Right hindlimb (tissue), 1 donor: ENCODE measurements around the gene CPN1.
"Not testable (repeated sequence)": the region's sequence is repeated elsewhere in the genome, so short reads cannot be mapped to it uniquely, and the experiment has no call there.

ENCODE experiments used
- DNase-seq: peaks from one replicate; pipeline ENCODE4 v3.0.0-alpha.2; 2018

The CPN1 gene

GRCh38 chr10:100081075-100082001 lies at the start of gene CPN1:
TSS of gene CPN1 (minus strand) at chr10:100081869. CDS start at chr10:100081625, 244 bp downstream.
- DNase-seq = no peak

GRCh38 chr10:100130831-100131230 lies 49.2 kb upstream of the CPN1 start:
- DNase-seq = peak; percentile 64

GRCh38 chr10:100129424-100129823 lies 47.8 kb upstream of the CPN1 start:
- DNase-seq = no peak

- DNase-seq = no peak
Measured at GRCh38 chr10:100128951-100129350, 47.3 kb upstream of the CPN1 start.

DNA sequence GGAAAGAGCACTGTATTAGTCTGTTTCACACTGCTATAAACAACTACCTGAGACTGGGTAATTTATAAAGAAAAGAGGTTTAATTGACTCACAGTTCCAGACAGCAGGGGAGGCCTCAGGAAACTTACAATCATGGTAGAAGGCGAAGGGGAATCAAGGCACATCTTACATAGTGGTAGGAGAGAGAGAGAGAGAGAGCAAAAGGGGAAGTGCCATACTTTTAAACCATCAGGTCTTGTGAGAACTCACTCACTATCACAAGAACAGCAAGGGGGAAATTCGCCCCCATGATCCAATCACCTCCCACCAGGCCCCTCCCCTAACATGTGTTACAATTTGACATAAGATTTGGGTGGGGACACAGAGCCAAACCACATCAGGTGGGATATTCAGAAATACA lies 43.7 kb upstream of the CPN1 start:
- not testable (repeated sequence) for DNase-seq

DNA sequence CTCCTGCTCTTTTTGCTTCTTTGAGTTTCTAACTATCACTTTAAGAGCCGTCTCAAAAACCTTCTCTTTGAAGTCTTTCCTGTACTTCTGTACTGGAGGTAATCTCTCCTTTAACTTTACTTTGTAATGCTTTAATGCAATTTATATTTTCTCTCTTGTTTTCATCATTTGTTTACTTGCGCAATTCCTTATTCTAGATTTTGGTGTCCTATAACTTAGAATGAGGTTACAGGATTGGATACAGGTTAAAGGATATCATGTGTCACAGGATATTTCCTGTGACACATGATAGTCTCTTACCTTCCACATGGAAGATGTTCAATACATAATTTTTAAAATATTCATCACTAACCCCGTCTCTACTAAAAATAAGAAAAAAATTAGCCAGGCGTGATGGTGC lies 42.4 kb upstream of the CPN1 start:
- no peak for DNase-seq

- DNase-seq = no peak
Measured at GRCh38 chr10:100122780-100123179, 41.1 kb upstream of the CPN1 start.

- no peak for DNase-seq
Measured at GRCh38 chr10:100120550-100120949, 38.9 kb upstream of the CPN1 start.

DNA sequence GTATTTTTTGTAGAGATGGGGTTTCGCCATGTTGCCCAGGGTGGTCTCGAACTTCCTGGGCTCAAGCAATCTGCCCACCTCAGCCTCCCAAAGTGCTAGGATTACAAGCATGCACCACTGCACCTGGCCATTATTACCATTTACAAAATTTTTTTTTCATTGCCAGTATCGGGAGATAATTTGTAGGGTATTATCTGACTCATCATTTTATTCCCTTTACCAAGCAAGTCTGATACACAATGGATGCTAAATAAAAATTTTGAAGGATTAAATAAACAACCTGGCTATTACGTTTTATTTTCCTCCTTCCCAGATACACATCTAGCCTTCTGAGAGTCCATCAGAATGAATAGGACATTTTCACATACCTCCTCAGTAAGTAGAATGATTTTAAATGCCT lies 38.1 kb upstream of the CPN1 start:
- no peak for DNase-seq

GRCh38 chr10:100114976-100115770 lies 33.5 kb upstream of the CPN1 start:
- peak; percentile 57 for DNase-seq

GRCh38 chr10:100114460-100114859 lies 32.8 kb upstream of the CPN1 start:
- no peak for DNase-seq

DNA sequence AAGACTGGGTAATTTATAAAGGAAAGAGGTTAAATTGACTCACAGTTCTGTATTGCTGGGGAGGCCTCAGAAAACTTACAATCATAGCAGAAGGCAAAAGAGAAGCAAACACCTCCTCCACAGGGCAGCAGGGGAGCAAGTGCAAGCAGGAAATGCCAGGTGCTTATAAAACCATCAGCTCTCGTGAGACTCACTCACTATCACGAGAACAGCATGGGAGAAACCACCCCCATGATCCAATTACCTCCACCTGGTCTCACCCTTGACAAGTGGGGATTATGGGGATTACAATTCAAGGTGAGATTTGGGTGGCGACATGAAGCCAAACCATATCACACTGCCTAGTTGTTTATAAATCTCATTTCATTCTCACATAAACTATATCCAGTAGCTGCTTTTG lies 28.0 kb upstream of the CPN1 start:
- DNase-seq = no peak

DNA sequence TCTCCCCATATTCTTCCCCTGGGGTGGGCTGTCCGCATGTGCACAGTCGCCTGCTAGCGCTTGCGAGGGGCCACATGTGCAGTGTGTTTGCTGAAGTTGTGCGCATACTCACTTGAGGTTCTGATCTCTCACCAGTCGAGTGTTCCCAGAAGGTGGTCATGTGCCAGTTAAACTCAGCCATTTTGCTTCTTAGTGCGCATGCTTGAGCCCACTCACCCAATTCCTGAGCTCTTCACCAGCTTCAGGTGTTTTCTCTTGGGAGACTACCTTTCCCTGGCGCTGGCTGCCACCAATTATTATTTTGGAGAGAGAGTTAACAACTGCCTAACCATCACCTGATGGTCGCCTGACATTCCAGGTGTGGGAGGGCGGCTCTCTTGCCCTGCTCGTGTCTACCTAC lies 25.2 kb upstream of the CPN1 start:
- DNase-seq = no peak

GRCh38 chr10:100104300-100104699 lies 22.6 kb upstream of the CPN1 start:
- DNase-seq = no peak

DNA sequence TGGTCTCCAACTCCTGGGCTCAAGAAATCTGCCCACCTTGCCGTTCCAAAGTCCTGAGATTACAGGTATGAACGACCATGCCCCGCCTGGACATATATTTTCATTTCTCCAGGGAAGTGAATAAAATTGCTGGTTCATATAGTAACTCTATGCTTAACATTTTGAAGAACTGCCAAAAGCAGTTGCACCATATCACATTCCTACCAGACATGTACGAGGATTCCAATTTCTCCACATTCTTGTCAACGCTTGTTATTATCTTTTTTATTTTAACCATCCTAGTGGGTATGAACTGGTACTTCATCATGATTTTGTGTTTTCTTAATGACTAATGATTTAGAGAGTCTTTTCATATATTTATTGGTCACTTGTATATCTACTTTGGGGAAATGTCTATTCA lies 21.9 kb upstream of the CPN1 start:
- DNase-seq = no peak

- DNase-seq = no peak
Measured at GRCh38 chr10:100101192-100102076, 19.8 kb upstream of the CPN1 start.

DNA sequence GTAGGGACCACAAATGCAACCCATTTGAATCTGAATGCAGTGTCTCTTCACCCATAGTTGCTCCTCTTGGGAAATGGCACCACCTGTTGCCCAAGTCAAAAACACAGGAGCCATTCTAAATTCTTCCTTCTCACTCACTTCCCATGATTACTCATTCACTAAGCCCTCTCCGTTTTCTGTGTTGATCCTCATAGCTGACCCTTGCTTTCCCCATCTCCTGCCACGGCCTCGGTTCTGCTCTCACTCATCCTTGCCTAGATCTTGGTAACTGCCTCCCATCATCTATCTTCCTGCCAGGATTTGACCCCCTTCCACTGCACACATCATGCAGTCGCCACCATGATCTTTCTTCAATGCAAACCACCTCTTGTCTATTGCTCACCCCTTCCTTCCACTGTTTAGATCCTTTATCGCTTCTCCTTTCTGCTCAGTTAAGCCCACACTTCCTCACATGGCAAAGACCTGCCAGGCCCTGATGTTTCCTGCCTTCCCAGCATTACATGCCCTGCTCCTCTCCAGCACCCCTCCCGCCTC lies 19.0 kb upstream of the CPN1 start:
- DNase-seq = no peak

GRCh38 chr10:100089241-100089640 lies 7.6 kb upstream of the CPN1 start:
- no peak for DNase-seq

GRCh38 chr10:100086708-100087107 lies 5.0 kb upstream of the CPN1 start:
- not testable (repeated sequence) for DNase-seq

DNA sequence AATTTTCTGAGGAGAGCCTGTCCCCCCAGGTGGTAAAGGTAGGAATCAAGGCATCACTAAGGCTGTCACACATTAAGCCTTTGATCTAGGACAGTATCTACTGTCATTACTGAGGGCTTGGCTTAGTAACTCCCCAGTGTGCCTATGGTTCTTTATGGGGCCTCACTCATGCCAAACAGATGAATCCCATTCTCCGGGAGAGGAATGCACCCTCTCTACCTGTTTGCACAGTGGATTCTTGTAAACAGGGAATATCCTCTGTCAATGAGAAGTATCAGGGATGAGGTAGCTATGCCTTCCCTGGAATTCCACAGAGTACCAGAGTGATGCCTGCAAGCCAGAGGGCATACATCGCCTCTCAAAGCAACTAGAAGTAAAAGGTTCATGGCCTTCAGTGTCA lies 3.9 kb upstream of the CPN1 start:
- DNase-seq = no peak

DNA sequence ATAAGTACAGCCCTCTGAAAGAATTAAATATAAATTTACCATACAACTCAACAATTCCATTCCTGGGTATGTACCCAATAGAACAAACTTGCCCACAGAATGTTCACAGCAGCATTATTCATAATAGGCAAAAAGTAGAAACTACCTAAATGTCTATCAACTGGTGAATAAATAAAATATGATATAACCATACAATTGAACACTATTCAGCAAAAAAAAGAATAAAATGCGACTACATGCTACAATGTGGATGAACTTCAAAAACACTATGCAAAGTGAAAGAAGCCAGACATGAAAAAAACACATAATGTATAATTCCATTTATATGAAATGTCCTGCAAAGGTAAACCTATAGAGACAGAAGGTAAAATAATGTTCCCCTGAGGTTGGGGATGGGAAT lies 2.0 kb upstream of the CPN1 start:
- DNase-seq = no peak

GRCh38 chr10:100082276-100082675 lies 607 bp upstream of the CPN1 start:
- DNase-seq = not testable (repeated sequence)

GRCh38 chr10:100076750-100077149 lies 4.9 kb downstream of the CPN1 start:
- no peak for DNase-seq
